ENCODE measurements around the gene FCER2. TPM values are rescaled to one million over a fixed set of nuclear protein-coding genes. Genes with fewer than 3 reads are reported as not detected.

The FCER2 gene
- total RNA-seq, 1 donor from 2014 or later, result not detected

DNA sequence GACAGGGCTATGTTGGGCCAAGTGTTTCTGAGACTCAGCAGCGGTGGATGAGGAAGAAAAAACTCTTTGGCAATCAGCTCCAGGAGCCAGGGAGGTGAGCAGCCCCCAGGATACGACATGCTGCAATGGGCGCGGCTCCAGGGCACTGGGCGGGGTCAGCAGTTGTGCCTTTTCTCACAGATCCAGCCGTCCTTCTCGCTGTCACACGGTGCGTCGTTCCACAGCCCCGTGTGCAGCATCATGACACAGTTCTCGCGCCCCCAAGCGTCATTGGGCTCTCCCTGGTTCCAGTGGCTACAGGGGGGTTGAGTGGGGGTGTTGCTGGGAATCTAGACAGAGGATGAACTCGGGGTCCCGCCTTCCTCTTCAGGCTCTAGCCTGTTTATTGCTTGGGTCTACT, 27.3 kb upstream of the FCER2 start:
- Mint-ChIP-seq H3K4me1 (ENCODE audit: low read depth, unreplicated experiment) (peaks cover 7% of the 10 kb centered on the region), H3K9me3 (ENCODE audit: unreplicated experiment) (peaks cover 2% of the 10 kb centered on the region), H3K36me3 (ENCODE audit: unreplicated experiment) (peaks cover 10% of the 10 kb centered on the region), H3K27me3 (ENCODE audit: unreplicated experiment) (peaks cover 7% of the 10 kb centered on the region), H3K27ac (ENCODE audit: unreplicated experiment) (peak overlapping the region; percentile 44), H3K4me3 (ENCODE audit: unreplicated experiment) (peak overlapping the region; percentile 76)
- TF ChIP-seq, protein P1, sequence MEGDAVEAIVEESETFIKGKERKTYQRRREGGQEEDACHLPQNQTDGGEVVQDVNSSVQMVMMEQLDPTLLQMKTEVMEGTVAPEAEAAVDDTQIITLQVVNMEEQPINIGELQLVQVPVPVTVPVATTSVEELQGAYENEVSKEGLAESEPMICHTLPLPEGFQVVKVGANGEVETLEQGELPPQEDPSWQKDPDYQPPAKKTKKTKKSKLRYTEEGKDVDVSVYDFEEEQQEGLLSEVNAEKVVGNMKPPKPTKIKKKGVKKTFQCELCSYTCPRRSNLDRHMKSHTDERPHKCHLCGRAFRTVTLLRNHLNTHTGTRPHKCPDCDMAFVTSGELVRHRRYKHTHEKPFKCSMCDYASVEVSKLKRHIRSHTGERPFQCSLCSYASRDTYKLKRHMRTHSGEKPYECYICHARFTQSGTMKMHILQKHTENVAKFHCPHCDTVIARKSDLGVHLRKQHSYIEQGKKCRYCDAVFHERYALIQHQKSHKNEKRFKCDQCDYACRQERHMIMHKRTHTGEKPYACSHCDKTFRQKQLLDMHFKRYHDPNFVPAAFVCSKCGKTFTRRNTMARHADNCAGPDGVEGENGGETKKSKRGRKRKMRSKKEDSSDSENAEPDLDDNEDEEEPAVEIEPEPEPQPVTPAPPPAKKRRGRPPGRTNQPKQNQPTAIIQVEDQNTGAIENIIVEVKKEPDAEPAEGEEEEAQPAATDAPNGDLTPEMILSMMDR (IDR thresholded peaks at IDR 0.05; ENCODE audit: partially characterized antibody, unreplicated experiment), result no peak
- peak; percentile 52 for DNase-seq

DNA sequence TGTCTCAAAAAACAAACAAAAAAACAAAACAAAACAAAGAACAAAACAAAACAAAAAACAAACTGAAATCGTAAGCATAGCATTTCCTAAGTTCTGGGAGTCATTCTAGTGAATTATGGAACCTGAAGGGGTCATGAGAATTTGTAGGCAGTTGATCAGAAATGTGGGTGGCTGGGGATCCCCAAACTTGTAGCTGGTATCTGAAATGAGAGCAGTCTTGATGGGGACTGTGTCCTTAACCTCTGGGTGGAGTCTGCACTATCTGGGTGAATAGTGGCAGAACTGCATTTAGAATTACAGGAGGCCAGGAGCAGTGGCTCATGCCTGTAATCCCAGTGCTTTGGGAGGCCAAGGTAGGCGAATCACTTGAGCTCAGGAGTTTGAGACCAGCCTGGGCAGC, 23.9 kb upstream of the FCER2 start:
- TF ChIP-seq, protein P1 (IDR thresholded peaks at IDR 0.05; ENCODE audit: partially characterized antibody, unreplicated experiment), result no peak
- Mint-ChIP-seq H3K9me3 (ENCODE audit: unreplicated experiment) (peaks cover 19% of the 10 kb centered on the region), H3K27ac (ENCODE audit: unreplicated experiment) (no peak overlapping the region), H3K4me3 (ENCODE audit: unreplicated experiment) (no peak overlapping the region), H3K4me1 (ENCODE audit: low read depth, unreplicated experiment) (peaks cover 21% of the 10 kb centered on the region), H3K27me3 (ENCODE audit: unreplicated experiment) (peaks cover 15% of the 10 kb centered on the region), H3K36me3 (ENCODE audit: unreplicated experiment) (peaks cover 10% of the 10 kb centered on the region)
- no peak for DNase-seq

DNA sequence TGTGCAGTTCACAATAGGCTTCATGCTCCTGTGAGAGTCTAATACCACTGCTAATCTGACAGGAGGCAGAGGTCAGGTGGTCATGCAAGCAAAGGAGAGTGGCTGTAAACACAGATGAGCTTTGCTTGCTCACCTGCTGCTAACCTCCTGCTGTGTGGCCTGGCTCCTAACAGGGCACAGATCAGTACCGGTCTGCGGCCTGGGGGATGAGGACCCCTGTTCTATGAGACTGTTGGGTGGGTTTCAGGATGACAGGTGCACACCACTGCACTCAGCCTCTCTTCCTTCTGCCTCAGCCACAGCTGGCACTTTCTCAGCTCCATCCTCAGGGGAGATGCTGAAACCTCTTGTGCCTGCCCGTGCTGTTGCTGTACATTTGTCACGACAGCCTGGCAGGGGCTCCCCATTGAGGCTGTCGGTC, 20.3 kb upstream of the FCER2 start:
- DNase-seq, result peak; percentile 82
- Mint-ChIP-seq H3K27me3 (ENCODE audit: unreplicated experiment) (peaks cover 18% of the 10 kb centered on the region), H3K9me3 (ENCODE audit: unreplicated experiment) (peaks cover 24% of the 10 kb centered on the region), H3K4me3 (ENCODE audit: unreplicated experiment) (peak overlapping the region; percentile 76), H3K36me3 (ENCODE audit: unreplicated experiment) (peaks cover 4% of the 10 kb centered on the region), H3K4me1 (ENCODE audit: low read depth, unreplicated experiment) (peaks cover 20% of the 10 kb centered on the region), H3K27ac (ENCODE audit: unreplicated experiment) (peak overlapping the region; percentile 100)
- TF ChIP-seq, protein P1 (IDR thresholded peaks at IDR 0.05; ENCODE audit: partially characterized antibody, unreplicated experiment), result no peak

DNA sequence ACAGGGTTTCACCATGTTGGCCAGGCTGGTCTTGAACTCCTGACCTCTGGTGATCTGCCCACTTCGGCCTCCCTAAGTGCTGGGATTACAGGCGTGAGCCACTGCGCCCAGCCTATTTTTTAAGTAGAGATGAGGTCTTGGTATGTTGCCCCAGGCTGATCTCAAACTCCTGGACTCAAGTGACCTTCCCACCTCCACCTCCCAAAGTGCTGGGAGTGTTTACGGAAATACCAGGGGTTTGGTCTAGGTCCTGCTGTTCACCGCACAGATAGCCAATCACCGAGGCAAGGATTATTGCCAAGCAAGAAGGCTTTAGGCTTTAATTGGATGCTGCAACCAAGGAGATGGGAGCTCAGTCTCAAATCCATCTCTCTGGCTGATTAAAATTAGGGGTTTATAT, 18.4 kb upstream of the FCER2 start:
- Mint-ChIP-seq H3K27ac (ENCODE audit: unreplicated experiment) (peak overlapping the region; percentile 59), H3K27me3 (ENCODE audit: unreplicated experiment) (peaks cover 16% of the 10 kb centered on the region), H3K4me3 (ENCODE audit: unreplicated experiment) (peak overlapping the region; percentile 26), H3K9me3 (ENCODE audit: unreplicated experiment) (peaks cover 24% of the 10 kb centered on the region), H3K36me3 (ENCODE audit: unreplicated experiment) (no peaks in the 10 kb centered on the region), H3K4me1 (ENCODE audit: low read depth, unreplicated experiment) (peaks cover 20% of the 10 kb centered on the region)
- no peak for DNase-seq
- TF ChIP-seq, protein P1 (IDR thresholded peaks at IDR 0.05; ENCODE audit: partially characterized antibody, unreplicated experiment), result no peak

DNA sequence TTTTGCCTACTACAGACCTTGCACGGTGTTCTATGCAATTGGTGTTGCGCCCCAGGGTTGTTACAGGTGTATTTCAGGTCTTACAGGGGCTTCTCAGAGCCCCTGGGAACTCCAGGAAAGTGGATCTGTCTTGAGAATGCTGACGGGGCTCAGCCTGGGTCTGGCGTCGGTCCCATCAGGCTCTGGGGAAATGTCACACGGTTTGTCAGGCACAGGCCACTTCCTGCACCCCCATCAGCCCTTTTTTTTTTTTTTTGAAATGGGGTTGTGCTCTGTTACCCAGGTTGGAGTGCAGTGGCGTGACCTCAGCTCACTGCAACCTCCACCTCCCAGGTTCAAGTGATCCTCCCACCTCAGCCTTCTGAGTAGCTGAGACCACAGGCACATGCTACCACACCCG, 16.7 kb upstream of the FCER2 start:
- TF ChIP-seq, protein P1 (IDR thresholded peaks at IDR 0.05; ENCODE audit: partially characterized antibody, unreplicated experiment), result no peak
- H3K4me3 Mint-ChIP-seq (ENCODE audit: unreplicated experiment), result no peak overlapping the region
- no peak overlapping the region for H3K27ac Mint-ChIP-seq (ENCODE audit: unreplicated experiment)
- no peak for DNase-seq
- H3K27me3 Mint-ChIP-seq (ENCODE audit: unreplicated experiment), result peaks cover 16% of the 10 kb centered on the region
- peaks cover 20% of the 10 kb centered on the region for H3K4me1 Mint-ChIP-seq (ENCODE audit: low read depth, unreplicated experiment)
- H3K9me3 Mint-ChIP-seq (ENCODE audit: unreplicated experiment), result peaks cover 22% of the 10 kb centered on the region
- H3K36me3 Mint-ChIP-seq (ENCODE audit: unreplicated experiment), result no peaks in the 10 kb centered on the region
